Eye (tissue), 1 donor: ENCODE data around the gene RILPL1.
"Not testable (repeated sequence)": the region's sequence is repeated elsewhere in the genome, so short reads cannot be mapped to it uniquely, and the experiment has no call there.

Experiments
- DNase-seq: peaks from one replicate; pipeline ENCODE4 v3.0.0-alpha.2; 2015

The RILPL1 gene

DNA sequence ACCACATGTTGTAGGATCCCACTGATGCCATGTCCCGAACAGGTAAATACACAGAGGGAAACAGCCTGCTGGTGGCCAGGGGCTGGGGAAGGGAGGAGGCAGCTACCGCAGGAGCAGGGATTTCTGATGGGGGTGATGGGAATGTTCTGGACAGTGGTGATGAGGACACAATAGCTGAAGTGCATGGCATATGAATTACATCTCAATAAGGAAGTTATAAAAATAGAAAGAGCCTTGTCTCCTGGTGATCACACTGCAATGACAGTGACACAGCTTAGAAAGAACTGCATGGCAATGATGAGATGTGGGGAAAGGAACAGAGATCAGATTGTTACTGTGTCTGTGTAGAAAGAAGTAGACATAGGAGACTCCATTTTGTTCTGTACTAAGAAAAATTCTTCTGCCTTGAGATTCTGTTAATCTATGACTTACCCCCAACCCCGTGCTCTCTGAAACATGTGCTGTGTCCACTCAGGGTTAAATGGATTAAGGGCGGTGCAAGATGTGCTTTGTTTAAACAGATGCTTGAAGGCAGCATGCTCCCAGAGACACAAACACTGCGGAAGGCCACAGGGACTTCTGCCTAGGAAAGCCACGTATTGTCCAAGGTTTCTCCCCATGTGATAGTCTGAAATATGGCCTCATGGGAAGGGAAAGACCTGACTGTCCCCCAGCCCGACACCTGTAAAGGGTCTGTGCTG is 41.0 kb downstream of the RILPL1 start:
- DNase-seq = not testable (repeated sequence)

DNA sequence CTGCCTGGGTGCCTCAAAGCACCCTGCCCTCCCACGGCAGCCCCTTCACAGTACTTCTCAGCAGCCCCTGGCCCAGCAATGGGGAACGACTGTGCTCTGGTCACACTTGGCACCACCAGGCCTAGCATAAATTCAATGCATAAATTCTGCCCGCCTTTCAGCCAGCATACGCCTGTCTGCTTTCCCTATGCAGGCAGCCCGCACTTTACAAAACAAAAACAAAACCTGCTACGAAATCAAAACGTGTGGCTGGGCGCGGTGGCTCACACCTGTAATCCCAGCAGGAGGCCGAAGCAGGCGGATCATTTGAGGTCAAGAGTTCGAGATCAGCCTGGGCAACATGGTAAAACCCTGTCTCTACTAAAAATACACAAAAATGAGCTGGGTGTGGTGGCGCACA is 42.0 kb downstream of the RILPL1 start:
- no peak for DNase-seq

DNA sequence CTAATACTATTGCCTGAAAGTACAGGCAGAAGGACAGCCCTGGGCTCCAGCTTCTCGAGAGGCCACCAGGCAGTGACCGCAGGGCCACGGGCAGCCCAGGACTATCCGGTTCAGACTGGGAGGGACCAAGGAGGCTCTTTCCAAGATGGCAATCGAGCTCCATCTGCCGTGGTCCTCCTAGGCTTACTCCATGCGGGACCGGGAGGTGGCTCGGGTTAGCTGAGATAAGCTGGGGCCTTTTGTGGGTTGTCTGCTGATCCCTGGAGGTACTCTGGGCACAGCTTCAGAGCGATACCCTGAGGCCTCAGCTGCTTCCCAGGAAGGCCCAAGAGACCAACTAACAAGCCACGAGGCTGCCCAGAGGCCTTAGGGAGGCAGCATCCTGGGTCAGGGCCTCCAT is 42.5 kb downstream of the RILPL1 start:
- DNase-seq = no peak

DNA sequence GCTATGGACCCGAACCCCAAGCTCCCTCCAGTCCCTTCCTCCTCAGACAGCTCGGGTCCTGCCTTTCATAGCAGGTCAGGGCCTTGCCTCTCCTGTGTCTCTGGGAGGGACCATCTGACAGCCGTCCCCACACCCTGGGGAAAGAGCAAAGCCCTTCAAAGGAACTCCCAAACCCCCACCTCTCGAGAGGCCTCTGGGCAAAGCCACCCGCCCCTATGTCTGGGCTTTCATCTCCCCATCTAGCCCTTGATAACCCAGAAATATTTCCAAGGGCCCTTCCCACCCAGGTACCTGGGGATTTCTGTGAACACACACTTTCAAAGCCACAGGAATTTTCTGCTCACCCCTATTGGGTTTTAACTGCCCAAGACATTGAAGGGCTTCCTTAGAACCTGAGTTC is 43.4 kb downstream of the RILPL1 start:
- DNase-seq = no peak

DNA sequence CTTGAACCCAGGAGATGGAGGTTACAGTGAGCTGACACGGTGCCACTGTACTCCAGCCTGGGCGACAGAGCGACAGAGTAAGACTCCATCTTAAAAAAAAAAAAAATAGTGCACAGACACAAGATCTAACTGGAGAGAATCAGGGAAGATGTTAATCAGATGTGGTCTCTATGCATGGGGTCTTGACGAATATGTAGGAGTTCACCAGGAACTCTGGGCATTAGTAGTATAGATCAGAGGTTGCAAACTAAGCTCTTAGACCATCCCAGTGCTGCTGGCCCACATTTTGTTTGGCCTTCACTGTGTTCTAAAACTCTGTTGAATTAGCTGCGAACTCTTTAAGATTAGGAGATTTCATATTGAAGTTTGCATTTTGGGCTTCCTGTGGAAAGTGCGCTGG is 43.9 kb downstream of the RILPL1 start:
- no peak for DNase-seq

DNA sequence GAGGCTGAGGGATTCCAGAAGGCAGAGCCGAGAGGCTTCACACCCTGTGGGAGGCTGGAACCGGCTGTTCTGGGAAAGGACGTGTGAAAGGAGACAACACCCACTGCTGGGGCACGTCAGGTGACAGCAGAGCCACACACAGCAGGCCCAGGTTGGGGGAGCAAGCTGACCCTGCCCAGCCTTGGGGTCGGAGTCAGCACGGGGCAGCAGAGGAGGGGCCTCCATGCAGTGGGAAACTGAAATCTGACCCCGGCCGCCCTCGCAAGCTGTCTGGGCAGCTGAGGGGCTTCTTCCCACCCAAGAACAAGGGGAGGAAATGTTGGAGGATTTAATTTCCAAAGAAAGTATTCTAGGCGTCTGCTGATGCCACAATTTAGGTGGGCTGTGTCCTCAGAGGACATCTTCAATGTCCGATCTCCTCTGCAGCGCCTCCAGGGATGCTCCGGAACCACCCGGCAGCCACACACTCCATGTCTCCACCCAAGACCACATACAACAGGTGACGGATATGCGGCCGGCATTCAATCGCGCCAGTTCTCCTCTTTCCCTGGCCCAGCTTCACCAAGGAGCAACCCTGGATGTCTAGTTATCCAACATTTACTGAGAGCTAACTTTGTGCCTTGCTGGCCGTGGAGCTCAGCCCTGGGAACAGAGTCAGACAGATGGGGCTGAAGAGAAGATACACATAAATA is 44.8 kb downstream of the RILPL1 start:
- DNase-seq = peak; percentile 14

DNA sequence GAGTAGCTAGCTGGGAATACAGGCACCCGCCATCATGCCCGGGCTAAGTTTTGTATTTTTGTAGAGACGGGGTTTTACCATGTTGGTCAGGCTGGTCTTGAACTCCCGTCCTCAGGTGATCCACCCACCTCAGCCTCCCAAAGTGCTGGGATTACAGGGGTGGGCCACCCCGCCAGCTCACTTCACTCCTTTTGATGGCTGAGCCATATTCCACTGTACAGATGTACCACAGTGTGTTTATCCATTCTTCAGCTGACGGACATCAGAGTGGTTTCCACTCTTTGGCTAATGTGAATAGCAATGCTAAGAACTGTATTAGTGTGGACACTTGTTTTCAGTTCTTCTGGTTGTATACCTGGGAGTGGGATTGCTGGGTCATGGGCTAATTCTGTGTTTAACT is 46.1 kb downstream of the RILPL1 start:
- no peak for DNase-seq

DNA sequence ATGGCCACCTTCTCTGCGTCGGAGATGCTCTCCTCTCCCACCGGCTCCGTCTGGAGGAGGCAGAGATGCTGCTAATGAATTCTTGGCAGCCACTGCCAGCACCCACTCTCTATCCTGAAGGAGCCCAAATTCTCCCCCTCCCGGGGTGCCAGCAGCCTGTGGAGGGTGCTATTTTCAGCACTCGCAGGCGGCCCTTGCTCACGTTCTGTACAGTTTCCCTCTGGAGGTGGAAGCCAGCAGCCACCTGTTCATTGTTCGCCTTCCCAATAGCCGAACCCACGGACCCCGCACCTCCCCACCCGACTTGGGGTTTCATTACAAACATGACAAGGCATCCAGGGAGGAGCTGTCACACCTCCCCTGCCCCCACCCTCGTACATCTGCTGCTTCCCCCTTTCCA is 47.8 kb downstream of the RILPL1 start:
- no peak for DNase-seq

DNA sequence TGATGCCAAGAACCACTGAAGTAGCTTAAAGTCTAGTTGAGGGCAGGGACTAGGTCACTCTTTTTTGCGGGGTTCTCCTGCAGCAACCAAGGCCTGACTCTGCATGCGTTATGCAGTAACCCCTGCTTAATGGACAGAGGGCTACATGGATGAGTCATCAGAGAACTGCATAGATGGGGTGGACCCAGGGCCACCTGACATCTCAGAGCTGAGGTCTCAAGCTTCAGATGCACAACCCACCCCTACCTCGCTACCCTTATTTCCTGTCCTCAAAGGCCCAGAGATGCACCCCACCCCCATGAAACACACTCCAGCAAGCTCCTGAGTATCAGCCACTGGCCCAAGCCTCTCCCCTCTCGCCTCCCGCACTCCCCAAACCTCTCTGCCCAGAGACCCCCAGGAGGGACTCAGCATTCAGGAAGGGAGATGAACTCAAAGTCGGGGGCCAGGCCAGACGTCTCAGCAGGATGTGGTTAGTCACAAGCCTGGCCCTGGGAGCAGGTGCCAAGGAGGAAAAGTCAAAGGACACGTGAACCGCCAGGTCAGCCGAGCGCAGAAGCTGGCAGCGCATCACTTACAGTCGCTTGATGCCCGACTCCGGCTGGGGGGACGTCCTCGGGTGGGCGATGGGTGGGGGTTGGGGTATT is 49.8 kb downstream of the RILPL1 start:
- no peak for DNase-seq

DNA sequence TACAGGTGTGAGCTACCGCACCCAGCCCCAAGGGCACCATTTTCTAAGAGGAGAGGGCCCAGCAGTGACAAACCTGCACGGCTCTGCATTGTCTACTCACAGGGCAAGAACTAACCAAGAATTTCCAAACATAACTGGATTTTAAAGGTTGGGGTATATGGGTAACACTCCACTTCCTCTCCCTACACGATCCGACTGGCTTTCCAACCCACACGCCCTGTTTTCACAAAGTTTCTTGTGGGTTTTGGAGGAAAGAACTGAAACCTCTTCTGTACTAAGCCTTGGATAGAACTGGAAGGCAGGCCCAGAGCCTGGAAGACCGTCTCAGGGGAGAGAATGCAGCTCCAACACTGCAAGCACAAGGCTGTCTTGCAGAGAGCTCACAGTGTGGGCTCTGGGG is 50.6 kb downstream of the RILPL1 start:
- no peak for DNase-seq

DNA sequence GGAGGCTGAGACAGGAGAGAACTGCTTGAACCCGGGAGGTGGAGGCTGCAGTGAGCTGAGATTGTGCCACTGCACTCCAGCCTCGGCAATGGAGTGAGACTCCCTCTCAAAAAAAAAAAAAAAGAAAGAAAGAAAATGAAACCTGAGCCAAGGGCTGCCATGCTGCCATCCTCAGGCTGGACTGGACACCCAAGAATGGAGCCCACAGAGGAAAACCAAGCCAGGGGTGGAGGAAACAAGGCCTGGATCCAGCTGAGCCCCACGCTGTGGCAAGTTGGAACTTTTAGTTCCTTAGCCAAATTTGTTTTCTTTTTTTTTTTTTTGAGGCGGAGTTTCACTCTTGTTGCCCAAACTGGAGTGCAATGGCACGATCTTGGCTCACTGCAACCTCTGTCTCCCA is 52.3 kb downstream of the RILPL1 start:
- not testable (repeated sequence) for DNase-seq

DNA sequence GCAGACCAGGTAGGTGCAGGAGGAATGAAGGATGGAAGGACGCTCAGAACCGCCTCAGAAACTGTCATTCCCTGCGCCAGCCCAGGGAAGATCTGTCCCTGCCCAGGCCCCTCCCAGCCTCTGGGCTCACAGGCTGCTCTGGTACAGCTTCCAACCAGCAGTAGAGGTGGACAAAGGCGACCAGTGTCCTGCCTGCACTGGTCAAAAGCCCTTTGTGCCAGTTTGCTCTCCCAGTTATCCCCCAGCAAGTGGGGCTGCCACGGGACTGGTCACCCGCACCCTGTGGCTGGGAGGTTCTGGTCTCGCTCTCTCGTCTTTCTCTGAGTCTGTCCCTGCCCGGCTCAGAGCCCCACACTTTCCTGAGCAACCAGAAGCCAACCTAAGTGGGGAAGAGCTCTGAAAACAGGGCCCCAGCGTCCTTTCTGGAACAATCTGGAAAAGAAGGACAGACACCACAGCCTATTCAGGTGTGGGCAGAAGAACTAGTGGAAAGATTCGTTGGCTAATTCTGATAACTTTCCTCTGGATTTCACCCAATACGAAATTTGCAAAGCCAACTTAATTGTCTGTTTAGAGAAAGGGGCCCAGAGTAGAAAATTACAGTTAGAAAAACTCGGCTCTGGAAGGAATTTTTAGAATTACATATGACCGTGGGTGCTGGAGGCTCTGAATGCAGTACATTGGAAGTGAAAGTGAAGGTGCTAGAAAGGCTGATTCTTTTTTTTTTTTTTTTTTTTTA is 53.9 kb downstream of the RILPL1 start:
- DNase-seq = no peak

DNA sequence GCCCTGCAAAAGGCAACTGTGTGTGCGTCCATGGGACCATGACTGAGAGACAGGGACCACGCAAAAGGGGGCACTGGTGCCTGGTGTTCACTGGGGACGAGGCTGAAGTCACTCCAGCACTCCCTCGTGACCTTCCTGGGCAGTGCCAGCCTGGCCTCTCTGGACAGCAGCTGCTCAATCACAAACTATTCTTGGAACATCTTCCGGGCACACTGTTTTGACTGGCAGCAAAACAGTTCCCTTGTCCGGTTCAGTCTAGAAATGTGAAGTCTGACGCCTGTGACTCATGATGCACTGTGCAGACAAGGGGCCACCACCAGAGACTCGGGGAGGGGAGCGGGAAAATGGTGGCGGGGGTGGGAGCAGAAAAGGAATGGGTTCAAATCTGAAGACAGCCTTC is 54.8 kb downstream of the RILPL1 start:
- no peak for DNase-seq

DNA sequence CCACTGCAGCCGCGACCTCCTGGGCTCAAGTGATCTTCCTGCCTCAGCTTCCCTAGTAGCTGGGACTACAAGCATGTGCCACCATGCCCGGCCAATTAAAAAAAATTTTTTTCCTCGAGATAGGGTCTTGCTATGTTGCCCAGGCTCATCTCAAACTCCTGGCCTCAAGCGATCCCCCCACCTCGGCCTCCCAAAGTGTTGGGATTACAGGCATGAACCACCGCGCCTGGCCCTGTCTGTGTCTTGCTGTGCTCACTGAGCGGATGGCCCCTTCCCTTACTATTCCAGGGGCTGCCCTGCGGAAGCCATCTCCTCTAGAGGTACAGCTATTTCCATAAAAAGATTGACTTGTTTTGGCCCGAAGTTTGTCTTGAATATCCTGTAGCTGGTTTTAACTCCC is 55.5 kb downstream of the RILPL1 start:
- no peak for DNase-seq

DNA sequence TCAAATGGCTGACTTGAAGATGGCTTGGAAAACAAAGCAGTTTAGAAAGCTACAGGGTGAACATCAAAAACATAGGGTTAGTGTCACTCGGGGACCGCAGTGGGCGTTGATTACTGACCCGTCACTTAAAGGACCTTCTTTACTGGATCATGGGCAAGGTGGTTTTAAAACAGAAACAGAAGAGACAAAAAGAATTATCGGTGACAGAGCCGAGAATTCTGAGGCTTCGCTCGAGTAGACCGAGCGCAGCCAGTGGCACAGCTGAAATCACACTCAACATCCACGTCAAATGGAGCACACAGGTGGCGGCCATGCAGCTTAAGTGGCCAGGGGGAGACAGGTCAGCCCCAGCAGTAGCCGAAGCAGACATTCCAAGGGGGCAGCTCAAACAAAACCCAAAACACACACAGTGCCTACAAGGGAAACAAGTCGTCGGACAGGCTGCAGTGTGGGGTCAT is 58.2 kb downstream of the RILPL1 start:
- DNase-seq = no peak

DNA sequence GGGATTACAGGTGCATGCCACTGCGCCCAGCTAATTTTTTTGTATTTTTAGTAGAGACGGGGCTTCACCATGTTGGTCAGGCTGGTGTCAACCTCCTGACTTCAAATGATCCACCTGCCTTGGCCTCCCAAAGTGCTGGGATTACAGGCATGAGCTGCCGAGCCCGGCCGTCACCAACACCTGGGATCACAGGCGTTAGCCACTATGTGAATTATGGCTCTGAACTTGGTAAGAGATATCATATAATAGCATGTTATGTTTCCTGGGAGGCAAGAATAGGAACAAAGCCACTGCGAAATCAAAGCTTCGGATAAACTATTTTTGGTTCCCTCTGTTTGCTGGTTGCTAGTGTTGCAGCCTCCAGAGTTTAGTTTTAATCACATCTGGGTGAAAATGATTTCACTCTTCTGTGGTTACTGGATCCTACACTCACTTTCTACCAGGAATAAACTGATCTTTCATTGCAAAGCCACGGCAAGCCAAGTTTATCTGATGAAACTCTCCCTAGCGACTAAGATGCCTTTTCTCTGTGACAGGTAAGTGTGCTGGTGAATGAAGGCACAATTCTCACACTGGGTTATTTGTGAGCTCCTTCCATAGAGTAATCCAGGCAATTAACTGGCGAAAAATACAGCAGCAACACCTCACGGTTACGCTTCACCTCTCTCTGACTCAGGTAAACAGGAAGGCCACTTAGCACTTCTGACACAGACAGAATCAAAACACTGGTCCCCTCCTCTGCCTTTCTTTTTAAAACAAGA is 58.9 kb downstream of the RILPL1 start:
- DNase-seq = no peak

DNA sequence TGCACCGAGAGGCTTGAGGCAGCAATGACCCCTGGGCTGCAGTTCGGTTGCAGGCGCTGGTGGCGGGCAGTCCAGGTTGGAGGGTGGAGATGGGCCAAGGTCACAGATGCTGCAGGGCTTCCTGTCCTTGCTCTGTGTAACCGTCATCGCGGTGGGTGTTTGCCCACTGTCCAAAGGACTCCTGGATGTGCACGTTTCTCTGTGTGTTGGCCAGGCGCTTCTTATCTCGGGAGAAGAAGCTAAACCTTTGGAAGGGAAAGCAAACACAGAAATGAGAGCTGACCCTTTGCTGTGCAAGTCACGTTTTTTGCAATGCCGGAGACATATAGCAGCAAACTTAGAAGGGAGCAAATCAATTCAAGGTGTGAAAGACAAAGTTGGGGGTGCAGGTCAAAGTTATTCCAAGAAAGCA is 61.1 kb downstream of the RILPL1 start:
- no peak for DNase-seq

DNA sequence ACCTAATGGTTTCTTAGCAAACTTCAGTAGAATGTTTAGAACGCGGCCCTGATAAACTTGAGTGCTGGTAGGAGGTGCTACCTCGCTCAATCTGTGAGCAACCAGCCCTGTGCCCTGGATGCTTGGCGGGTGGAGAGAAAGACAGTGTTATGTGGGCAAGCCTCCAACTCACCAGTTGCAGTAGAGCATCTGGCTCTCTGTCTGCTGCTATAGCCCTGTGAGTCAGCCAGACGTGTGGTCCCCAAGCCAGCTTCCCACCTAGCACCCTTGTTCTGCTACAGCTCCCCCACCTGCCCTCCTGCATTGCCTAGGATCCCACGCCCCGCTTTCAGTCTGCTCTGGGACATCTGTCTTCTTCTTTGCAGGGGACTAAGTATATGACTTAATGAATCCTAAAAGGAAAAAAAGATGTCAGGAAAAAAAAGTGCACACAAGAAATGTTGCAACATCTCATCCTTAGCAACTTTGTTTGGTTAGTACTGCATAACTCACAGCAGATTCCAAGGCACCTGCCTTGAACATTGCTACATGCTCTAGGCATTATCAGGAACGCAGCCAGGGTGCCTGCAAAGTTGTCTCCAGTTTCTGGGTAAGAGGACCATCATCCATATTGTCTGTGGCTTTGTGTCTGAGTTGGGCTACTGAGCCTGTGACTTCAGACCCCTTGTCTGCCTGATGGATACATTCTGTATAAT is 62.0 kb downstream of the RILPL1 start:
- no peak for DNase-seq

DNA sequence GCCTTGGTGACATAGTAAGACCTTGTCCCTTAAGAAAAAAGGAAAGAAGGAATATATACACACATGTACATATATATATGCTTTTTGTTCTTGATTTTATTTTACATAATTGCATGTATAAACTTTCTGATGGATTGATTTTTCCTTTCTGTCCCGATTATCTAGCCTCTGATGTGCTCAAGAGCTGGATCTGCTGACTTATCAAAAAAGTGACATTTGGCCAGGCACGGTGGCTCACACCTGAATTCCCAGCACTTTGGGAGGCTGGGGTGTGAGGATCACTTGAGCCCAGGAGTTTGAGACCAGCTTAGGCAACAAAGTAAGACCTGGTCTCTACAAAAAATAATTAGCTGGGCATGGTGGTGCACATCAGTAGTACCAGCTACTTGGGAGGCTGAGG is 63.5 kb downstream of the RILPL1 start:
- no peak for DNase-seq

DNA sequence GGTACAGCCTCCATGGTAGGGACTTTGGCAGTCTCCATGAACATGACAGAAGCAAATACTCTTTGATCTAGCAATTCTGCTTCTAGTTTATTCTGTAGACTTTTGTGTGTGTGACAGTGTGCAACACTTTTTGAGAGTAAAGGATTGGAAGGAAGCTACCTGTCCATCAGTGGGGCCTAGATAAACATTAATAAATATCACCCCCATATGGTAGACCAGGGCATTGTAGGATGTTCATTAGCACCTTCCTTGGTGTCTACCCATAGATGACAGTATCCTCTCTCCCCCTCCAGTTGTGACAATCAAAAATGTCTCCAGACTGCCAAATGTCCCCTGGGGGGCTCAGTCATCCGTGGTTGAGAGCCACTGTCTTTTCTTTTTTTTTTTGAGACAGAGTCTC is 64.7 kb downstream of the RILPL1 start:
- no peak for DNase-seq

DNA sequence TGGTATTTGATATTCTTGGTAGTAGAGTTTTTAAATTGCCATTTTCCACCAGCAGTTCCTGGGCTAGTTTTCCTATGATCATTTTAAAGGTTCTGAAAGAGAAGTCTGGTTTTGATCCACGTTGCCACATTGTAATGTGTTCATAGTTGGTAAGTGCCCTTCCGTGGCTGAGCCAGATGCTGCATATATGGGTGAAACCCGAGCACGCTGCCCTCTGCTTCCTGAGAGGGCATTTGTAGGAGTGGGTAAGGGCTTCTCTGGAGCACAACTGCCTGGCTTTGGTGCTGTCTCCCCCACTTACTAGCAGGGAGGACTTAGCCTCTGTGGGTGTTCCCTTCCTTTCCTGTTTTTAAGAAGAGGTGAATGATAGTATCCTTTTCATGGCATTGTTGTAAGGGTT is 68.4 kb downstream of the RILPL1 start:
- no peak for DNase-seq

DNA sequence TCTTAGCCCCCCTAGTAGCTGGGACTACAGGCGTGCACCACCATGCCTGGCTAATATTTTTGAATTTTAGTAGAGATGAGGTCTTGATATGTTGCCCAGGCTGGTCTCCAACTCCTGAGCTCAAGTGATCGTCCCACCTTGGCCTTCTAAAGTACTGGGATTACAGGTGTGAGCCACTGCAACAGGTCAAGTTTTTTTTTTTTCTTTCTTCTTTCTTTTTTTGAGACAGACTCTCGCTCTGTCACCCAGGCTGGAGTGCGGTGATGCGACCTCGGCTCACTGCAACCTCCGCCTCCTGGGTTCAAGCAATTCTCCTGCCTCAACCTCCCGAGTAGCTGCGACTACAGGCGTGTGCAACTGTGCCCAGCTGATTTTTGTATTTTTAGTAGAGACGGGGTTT is 70.3 kb downstream of the RILPL1 start:
- not testable (repeated sequence) for DNase-seq
